Ishikawa (cell line): ENCODE measurements around the gene MTRR.

ENCODE experiments used
- CEBPB ChIP-seq: IDR thresholded peaks from 2 replicates; pipeline ENCODE4 v1.6.1; 2012
- CREB1 ChIP-seq: IDR thresholded peaks from 2 replicates; pipeline ENCODE4 v1.6.1; 2012; ENCODE audit warnings: low read depth
- EGR1 ChIP-seq: IDR thresholded peaks from 2 replicates; pipeline ENCODE4 v1.6.1; 2012
- EP300 ChIP-seq: IDR thresholded peaks from 2 replicates; pipeline ENCODE4 v1.6.1; 2012; ENCODE audit warnings: borderline replicate concordance
- FOXM1 ChIP-seq: IDR thresholded peaks from 2 replicates; pipeline ENCODE4 v1.6.1; 2012; ENCODE audit warnings: low read depth, borderline replicate concordance
- NFIC ChIP-seq: IDR thresholded peaks from 2 replicates; pipeline ENCODE4 v1.6.1; 2012
- RAD21 ChIP-seq: IDR thresholded peaks from 2 replicates; pipeline ENCODE4 v1.6.1; 2012; ENCODE audit warnings: low read depth
- REST ChIP-seq: IDR thresholded peaks from 2 replicates; pipeline ENCODE4 v1.6.1; 2012; ENCODE audit warnings: low read depth, mild to moderate bottlenecking
- TAF1 ChIP-seq: IDR thresholded peaks from 2 replicates; pipeline ENCODE4 v1.6.1; 2012; ENCODE audit warnings: low read depth, mild to moderate bottlenecking
- TCF12 ChIP-seq: IDR thresholded peaks from 2 replicates; pipeline ENCODE4 v1.6.1; 2012; ENCODE audit warnings: low read depth
- TEAD4 ChIP-seq: IDR thresholded peaks from 2 replicates; pipeline ENCODE4 v1.6.1; 2012
- YY1 ChIP-seq: IDR thresholded peaks from 2 replicates; pipeline ENCODE4 v1.6.1; 2012; ENCODE audit warnings: low read depth
- ZBTB7A ChIP-seq: IDR thresholded peaks from 2 replicates; pipeline ENCODE4 v1.6.1; 2012; ENCODE audit warnings: low read depth
- TF ChIP-seq, protein P1 (sequence below): IDR thresholded peaks from 2 replicates; pipeline ENCODE4 v1.6.1; 2012
- TF ChIP-seq, protein P2 (sequence below): IDR thresholded peaks from 2 replicates; pipeline ENCODE4 v1.6.1; 2012

The MTRR gene

GRCh38 chr5:7872517-7873130, 3.7 kb downstream of the MTRR start:
- no peak for TF ChIP-seq ZBTB7A
- TF ChIP-seq, protein P1, sequence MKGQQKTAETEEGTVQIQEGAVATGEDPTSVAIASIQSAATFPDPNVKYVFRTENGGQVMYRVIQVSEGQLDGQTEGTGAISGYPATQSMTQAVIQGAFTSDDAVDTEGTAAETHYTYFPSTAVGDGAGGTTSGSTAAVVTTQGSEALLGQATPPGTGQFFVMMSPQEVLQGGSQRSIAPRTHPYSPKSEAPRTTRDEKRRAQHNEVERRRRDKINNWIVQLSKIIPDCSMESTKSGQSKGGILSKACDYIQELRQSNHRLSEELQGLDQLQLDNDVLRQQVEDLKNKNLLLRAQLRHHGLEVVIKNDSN: no peak
- no peak for TF ChIP-seq TCF12
- TF ChIP-seq RAD21: no peak
- no peak for TF ChIP-seq EGR1
- TF ChIP-seq CEBPB: no peak
- TF ChIP-seq NFIC: no peak
- TF ChIP-seq TEAD4: no peak
- no peak for TF ChIP-seq TAF1
- no peak for TF ChIP-seq FOXM1
- TF ChIP-seq CREB1: no peak
- no peak for TF ChIP-seq EP300
- TF ChIP-seq, protein P2, sequence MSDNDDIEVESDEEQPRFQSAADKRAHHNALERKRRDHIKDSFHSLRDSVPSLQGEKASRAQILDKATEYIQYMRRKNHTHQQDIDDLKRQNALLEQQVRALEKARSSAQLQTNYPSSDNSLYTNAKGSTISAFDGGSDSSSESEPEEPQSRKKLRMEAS: no peak

- no peak for TF ChIP-seq EGR1
- TF ChIP-seq EP300: no peak
- TF ChIP-seq CREB1: no peak
- TF ChIP-seq TEAD4: no peak
- TF ChIP-seq FOXM1: no peak
- no peak for TF ChIP-seq TCF12
- TF ChIP-seq, protein P1: no peak
- TF ChIP-seq, protein P2: no peak
- no peak for TF ChIP-seq RAD21
- TF ChIP-seq YY1: no peak
- no peak for TF ChIP-seq CEBPB
- no peak for TF ChIP-seq TAF1
- no peak for TF ChIP-seq ZBTB7A
- TF ChIP-seq REST: no peak
Measured at GRCh38 chr5:7873216-7873615, 4.3 kb downstream of the MTRR start.

GRCh38 chr5:7874639-7875038, 5.7 kb downstream of the MTRR start:
- TF ChIP-seq CEBPB: no peak
- TF ChIP-seq, protein P2: no peak
- TF ChIP-seq EGR1: no peak
- TF ChIP-seq CREB1: no peak
- TF ChIP-seq TAF1: no peak
- TF ChIP-seq TCF12: no peak
- TF ChIP-seq TEAD4: no peak

- no peak for TF ChIP-seq REST
- TF ChIP-seq CEBPB: no peak
- TF ChIP-seq EGR1: no peak
- no peak for TF ChIP-seq RAD21
- no peak for TF ChIP-seq NFIC
Measured at GRCh38 chr5:7875151-7875550, 6.2 kb downstream of the MTRR start.

DNA sequence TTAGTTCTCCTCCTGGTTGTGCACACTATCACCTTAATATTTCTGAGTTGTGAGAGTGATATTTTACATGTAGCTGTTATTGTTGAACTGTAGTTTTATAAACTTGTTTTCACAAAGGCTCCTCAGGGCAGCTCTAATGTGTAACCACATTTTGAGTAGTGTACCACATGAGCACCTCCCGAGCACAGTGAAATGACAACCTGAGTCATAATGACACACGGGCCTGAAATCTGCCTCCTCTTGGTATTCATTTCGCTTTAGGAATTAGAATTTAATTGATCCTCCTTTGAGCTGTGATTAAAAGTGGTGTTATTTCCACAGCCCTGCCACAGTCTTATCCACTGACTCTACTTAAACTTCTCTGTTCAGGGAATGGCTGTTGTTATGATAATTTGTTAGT, 7.9 kb downstream of the MTRR start:
- TF ChIP-seq YY1: no peak
- TF ChIP-seq EGR1: no peak
- no peak for TF ChIP-seq FOXM1
- TF ChIP-seq TAF1: no peak
- TF ChIP-seq CREB1: no peak
- no peak for TF ChIP-seq NFIC
- TF ChIP-seq CEBPB: no peak
- TF ChIP-seq ZBTB7A: no peak
- no peak for TF ChIP-seq EP300
- no peak for TF ChIP-seq REST
- no peak for TF ChIP-seq TEAD4
- TF ChIP-seq TCF12: no peak
- TF ChIP-seq, protein P2: no peak
- TF ChIP-seq, protein P1: no peak
- no peak for TF ChIP-seq RAD21
